ENCODE results near the gene DIAPH2.

DNA sequence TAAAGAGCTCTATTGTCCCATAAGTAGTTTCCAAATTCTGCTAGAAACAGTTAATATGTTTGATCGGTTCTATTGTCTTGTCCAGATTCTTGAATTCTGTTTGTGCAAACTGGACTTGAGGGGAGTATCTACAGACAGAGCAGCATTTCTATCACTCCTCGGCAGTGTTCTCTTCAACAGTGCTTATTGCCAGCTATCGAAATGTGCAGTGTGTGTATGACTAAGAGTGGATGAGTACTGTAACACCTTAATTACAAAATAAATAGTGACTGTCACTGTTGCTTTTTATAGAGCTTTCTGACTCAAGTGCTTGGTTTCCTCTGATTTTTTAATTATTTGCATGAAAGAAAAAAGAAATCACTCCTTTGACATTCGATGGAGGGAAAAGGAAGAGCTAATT, 473.6 kb downstream of the DIAPH2 start:
- TF ChIP-seq CTCF (IDR thresholded peaks at IDR 0.05; ENCODE audit: low read depth, low read length) = no peak
- TF ChIP-seq POLR2A (IDR thresholded peaks at IDR 0.05; ENCODE audit: extremely low read depth, insufficient read length) = no peak
- TF ChIP-seq, protein P1, sequence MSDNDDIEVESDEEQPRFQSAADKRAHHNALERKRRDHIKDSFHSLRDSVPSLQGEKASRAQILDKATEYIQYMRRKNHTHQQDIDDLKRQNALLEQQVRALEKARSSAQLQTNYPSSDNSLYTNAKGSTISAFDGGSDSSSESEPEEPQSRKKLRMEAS (IDR thresholded peaks at IDR 0.05; ENCODE audit: low read depth, low read length) = no peak
- no peak for TF ChIP-seq MYC (IDR thresholded peaks at IDR 0.05; ENCODE audit: low read depth, low read length)

Measured in NB4 (cell line).